Activated CD4-positive, alpha-beta T cell treated with anti-CD3 and anti-CD28 coated beads, Interleukin-10, Interleukin-2, amounts not matched to agents 100 ng/mL and 50 ng/mL, durations not matched to agents 16 hours and 8 hours (primary cell): ENCODE data around the gene NPTXR.
"Not testable (repeated sequence)": the region's sequence is repeated elsewhere in the genome, so short reads cannot be mapped to it uniquely, and the experiment has no call there.

Experiments used
- DNase-seq: peaks from one replicate; pipeline ENCODE4 v3.0.0-alpha.2; 2020

The NPTXR gene

GRCh38 chr22:38868286-38868721 lies 24.5 kb upstream of the NPTXR start:
- no peak for DNase-seq

- DNase-seq = no peak
These were observed 23.9 kb upstream of the NPTXR start for GRCh38 chr22:38867471-38868285.

- DNase-seq = no peak
These were observed 23.3 kb upstream of the NPTXR start for GRCh38 chr22:38867124-38867455.

GRCh38 chr22:38866399-38867123 lies 22.7 kb upstream of the NPTXR start:
- no peak for DNase-seq

- DNase-seq = no peak
These were observed 22.2 kb upstream of the NPTXR start for GRCh38 chr22:38866024-38866398.

GRCh38 chr22:38865201-38866023 lies 21.6 kb upstream of the NPTXR start:
- no peak for DNase-seq

GRCh38 chr22:38864361-38865191 lies 20.7 kb upstream of the NPTXR start:
- no peak for DNase-seq

- DNase-seq = no peak
These were observed 19.8 kb upstream of the NPTXR start for GRCh38 chr22:38863531-38864131.

GRCh38 chr22:38862375-38863329 lies 18.8 kb upstream of the NPTXR start:
- DNase-seq = no peak

- no peak for DNase-seq
These were observed 18.1 kb upstream of the NPTXR start for GRCh38 chr22:38861927-38862326.

- DNase-seq = peak; percentile 8
These were observed 17.5 kb upstream of the NPTXR start for GRCh38 chr22:38861170-38861876.

- peak; percentile 11 for DNase-seq
These were observed 16.7 kb upstream of the NPTXR start for GRCh38 chr22:38860283-38861169.

GRCh38 chr22:38859581-38860282 lies 15.9 kb upstream of the NPTXR start:
- no peak for DNase-seq

- DNase-seq = no peak
These were observed 14.7 kb upstream of the NPTXR start for GRCh38 chr22:38858492-38858891.

- not testable (repeated sequence) for DNase-seq
These were observed 10.6 kb upstream of the NPTXR start for GRCh38 chr22:38854476-38854875.

GRCh38 chr22:38853883-38854282 lies 10.1 kb upstream of the NPTXR start:
- DNase-seq = not testable (repeated sequence)

GRCh38 chr22:38853196-38853651 lies 9.4 kb upstream of the NPTXR start:
- no peak for DNase-seq

GRCh38 chr22:38852522-38852921 lies 8.7 kb upstream of the NPTXR start:
- no peak for DNase-seq
